ENCODE measurements around the gene APELA. TPM values are rescaled to one million over a fixed set of nuclear protein-coding genes. Genes with fewer than 3 reads are reported as not detected.

APELA gene
- not detected for total RNA-seq

DNA sequence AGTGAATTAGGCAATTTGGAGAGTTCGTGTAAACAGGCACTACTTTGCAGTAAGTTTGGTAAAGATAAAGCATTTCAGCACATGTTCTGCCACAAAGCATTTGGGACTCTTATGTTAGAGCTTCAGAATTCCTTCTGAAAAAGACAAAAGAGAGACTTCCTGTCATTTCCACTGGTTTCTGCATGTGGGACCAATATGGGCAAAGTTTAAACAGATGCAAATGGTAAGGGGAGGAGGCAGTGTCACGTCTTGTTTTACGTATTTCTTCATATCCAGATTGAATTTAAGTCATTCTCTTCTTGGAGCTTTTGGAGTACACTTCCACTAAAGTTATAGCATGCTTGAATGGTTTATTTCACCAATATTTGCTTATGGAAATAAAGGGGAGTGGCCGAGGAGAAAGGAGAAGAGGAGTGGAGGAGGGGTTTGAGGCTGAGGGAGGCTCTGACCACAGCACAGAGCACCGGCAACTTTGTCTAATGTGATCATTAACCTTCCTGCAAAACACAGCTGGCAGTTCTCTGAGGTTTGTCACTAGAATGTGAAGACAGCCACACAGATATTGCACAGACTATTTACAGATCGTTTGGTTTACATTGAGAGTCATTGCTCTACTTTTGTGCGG is at the start of gene APELA:
APELA (plus strand) TSS at position 479 of the 625 bp plus-strand sequence. CDS start 154 bp downstream, outside the sequence.
- no peak for DNase-seq (ENCODE audit: low spot score)
- no peak within 1 kb of the TSS for H3K4me3 ChIP-seq
- TF ChIP-seq CTCF (IDR thresholded peaks at IDR 0.05), result no peak
- H3K27me3 ChIP-seq, result no peaks in the 10 kb centered on the region
- H3K27ac ChIP-seq, result no peak within 1 kb of the TSS
- H3K4me1 ChIP-seq, result no peaks in the 10 kb centered on the region
- no peaks in the 10 kb centered on the region for H3K9me3 ChIP-seq
- H3K36me3 ChIP-seq, result no peaks in the 10 kb centered on the region

DNA sequence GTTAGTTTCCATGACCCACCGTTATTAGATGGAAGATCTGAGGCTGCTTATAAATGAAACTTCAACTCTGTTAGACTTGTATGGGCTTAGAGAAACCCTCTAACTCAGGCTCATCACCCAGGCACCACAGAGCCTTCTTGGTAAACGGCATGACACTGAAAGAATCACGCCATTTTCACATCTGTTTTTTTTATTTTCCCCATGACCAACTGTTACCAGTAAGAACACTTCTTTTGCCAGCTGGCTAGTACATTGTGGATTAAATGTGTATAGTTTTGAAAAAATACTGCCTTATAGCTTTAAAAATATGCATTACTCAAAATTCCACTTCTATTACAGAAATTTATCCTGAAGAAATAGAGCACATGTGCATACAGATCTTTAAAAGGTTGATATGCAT is 48.0 kb upstream of the APELA start:
- H3K4me1 ChIP-seq, result no peaks in the 10 kb centered on the region
- no peak overlapping the region for H3K27ac ChIP-seq
- H3K36me3 ChIP-seq, result no peaks in the 10 kb centered on the region
- H3K4me3 ChIP-seq, result no peak overlapping the region
- no peak for TF ChIP-seq CTCF (IDR thresholded peaks at IDR 0.05)
- H3K27me3 ChIP-seq, result no peaks in the 10 kb centered on the region
- H3K9me3 ChIP-seq, result no peaks in the 10 kb centered on the region
- DNase-seq (ENCODE audit: low spot score), result no peak

- no peak overlapping the region for H3K4me3 ChIP-seq
- no peaks in the 10 kb centered on the region for H3K4me1 ChIP-seq
- TF ChIP-seq CTCF (IDR thresholded peaks at IDR 0.05), result no peak
- no peak for DNase-seq (ENCODE audit: low spot score)
- no peaks in the 10 kb centered on the region for H3K27me3 ChIP-seq
- no peaks in the 10 kb centered on the region for H3K36me3 ChIP-seq
- H3K27ac ChIP-seq, result no peak overlapping the region
- H3K9me3 ChIP-seq, result no peaks in the 10 kb centered on the region
Measured at GRCh38 chr4:164846566-164846965, 30.4 kb upstream of the APELA start.

- Histone ChIP-seq H3K9me3 (no peaks in the 10 kb centered on the region), H3K27me3 (no peaks in the 10 kb centered on the region), H3K36me3 (no peaks in the 10 kb centered on the region), H3K4me3 (no peak overlapping the region), H3K27ac (no peak overlapping the region), H3K4me1 (no peaks in the 10 kb centered on the region)
- TF ChIP-seq CTCF (IDR thresholded peaks at IDR 0.05), result no peak
- no peak for DNase-seq (ENCODE audit: low spot score)
Measured at GRCh38 chr4:164847016-164847415, 30.0 kb upstream of the APELA start.

GRCh38 chr4:164847967-164848649 is 28.9 kb upstream of the APELA start:
- no peaks in the 10 kb centered on the region for H3K9me3 ChIP-seq
- no peaks in the 10 kb centered on the region for H3K4me1 ChIP-seq
- H3K36me3 ChIP-seq, result no peaks in the 10 kb centered on the region
- H3K27me3 ChIP-seq, result no peaks in the 10 kb centered on the region
- no peak for DNase-seq (ENCODE audit: low spot score)
- no peak overlapping the region for H3K27ac ChIP-seq
- no peak overlapping the region for H3K4me3 ChIP-seq
- no peak for TF ChIP-seq CTCF (IDR thresholded peaks at IDR 0.05)
